H9 (cell line): ENCODE results near the gene PGAP6. TPM values are rescaled to one million over a fixed set of nuclear protein-coding genes. Genes with fewer than 3 reads are reported as not detected.

Experiments used
- DNase-seq: peaks from one replicate; pipeline ENCODE4 v3.0.0-alpha.2; 2017
- H2AFZ ChIP-seq: one replicate; pipeline ENCODE4 v1.6.1; 2013; ENCODE audit warnings: mild to moderate bottlenecking, low read length, control low read depth, moderate library complexity
- H2AK5ac ChIP-seq: 2 replicates; pipeline ENCODE4 v1.6.1; 2013; ENCODE audit warnings: low read length, control low read depth, mixed read lengths; ENCODE audit not compliant: insufficient read length
- H2BK120ac ChIP-seq: one replicate; pipeline ENCODE4 v1.6.1; 2013; ENCODE audit warnings: low read depth, mild to moderate bottlenecking, low read length, control low read depth, inconsistent platforms; ENCODE audit not compliant: poor library complexity, severe bottlenecking
- H2BK12ac ChIP-seq: 2 replicates; pipeline ENCODE4 v1.6.1; 2013; ENCODE audit warnings: low read length, control low read depth, mixed read lengths, low read depth; ENCODE audit not compliant: insufficient read length
- H2BK15ac ChIP-seq: 2 replicates; pipeline ENCODE4 v1.6.1; 2013; ENCODE audit warnings: low read depth, low read length, control low read depth
- H2BK20ac ChIP-seq: one replicate; pipeline ENCODE4 v1.6.1; 2013; ENCODE audit warnings: low read depth, mild to moderate bottlenecking, low read length, control low read depth, inconsistent platforms; ENCODE audit not compliant: poor library complexity, severe bottlenecking
- H2BK5ac ChIP-seq: 2 replicates; pipeline ENCODE4 v1.6.1; 2013; ENCODE audit warnings: low read length, control low read depth, mixed read lengths; ENCODE audit not compliant: insufficient read length
- H3K14ac ChIP-seq: 2 replicates; pipeline ENCODE4 v1.6.1; 2013; ENCODE audit warnings: low read length, control low read depth; ENCODE audit not compliant: insufficient read depth
- H3K18ac ChIP-seq: 2 replicates; pipeline ENCODE4 v1.6.1; 2013; ENCODE audit warnings: low read depth, mild to moderate bottlenecking, mixed read lengths, low read length, control low read depth; ENCODE audit not compliant: insufficient read length
- H3K23ac ChIP-seq: 2 replicates; pipeline ENCODE4 v1.6.1; 2013; ENCODE audit warnings: low read length, control low read depth, mixed read lengths, low read depth; ENCODE audit not compliant: insufficient read length
- H3K23me2 ChIP-seq: 2 replicates; pipeline ENCODE4 v1.6.1; 2013; ENCODE audit warnings: low read depth, mild to moderate bottlenecking, mixed read lengths, low read length, control low read depth; ENCODE audit not compliant: insufficient read length, poor library complexity, severe bottlenecking
- H3K27ac ChIP-seq: 2 replicates; pipeline ENCODE4 v1.5.1; 2013; ENCODE audit warnings: low read length, control low read depth, mixed read lengths, low read depth; ENCODE audit not compliant: insufficient read length
- H3K27me3 ChIP-seq: 2 replicates; pipeline ENCODE4 v1.6.1; 2013; ENCODE audit warnings: low read length, control low read depth, inconsistent platforms; ENCODE audit not compliant: insufficient read depth
- H3K4ac ChIP-seq: 2 replicates; pipeline ENCODE4 v1.6.1; 2013; ENCODE audit warnings: low read depth, mild to moderate bottlenecking, control low read depth, inconsistent platforms, low read length, moderate library complexity
- H3K4me1 ChIP-seq: 2 replicates; pipeline ENCODE4 v1.6.1; 2013; ENCODE audit warnings: low read length, control low read depth, inconsistent platforms; ENCODE audit not compliant: insufficient read depth
- H3K4me2 ChIP-seq: 2 replicates; pipeline ENCODE4 v1.6.1; 2013; ENCODE audit warnings: low read length, control low read depth, mixed read lengths; ENCODE audit not compliant: insufficient read length, insufficient read depth
- H3K56ac ChIP-seq: 2 replicates; pipeline ENCODE4 v1.6.1; 2013; ENCODE audit warnings: low read depth, mild to moderate bottlenecking, mixed read lengths, low read length, control low read depth; ENCODE audit not compliant: insufficient read length
- H3K79me1 ChIP-seq: 2 replicates; pipeline ENCODE4 v1.6.1; 2013; ENCODE audit warnings: low read depth, mild to moderate bottlenecking, moderate library complexity, low read length, control low read depth, inconsistent platforms; ENCODE audit not compliant: insufficient read depth, poor library complexity, severe bottlenecking
- H3K79me2 ChIP-seq: 2 replicates; pipeline ENCODE4 v1.6.1; 2013; ENCODE audit warnings: low read length, control low read depth, inconsistent platforms; ENCODE audit not compliant: insufficient read depth
- H3K9ac ChIP-seq: 2 replicates; pipeline ENCODE4 v1.6.1; 2013; ENCODE audit warnings: low read length, control low read depth, mixed read lengths; ENCODE audit not compliant: insufficient read length; ENCODE audit errors: extremely low read depth
- H3K9me3 ChIP-seq: one replicate; pipeline ENCODE4 v1.6.1; 2013; ENCODE audit warnings: low read depth, low read length, inconsistent platforms; ENCODE audit not compliant: control insufficient read depth
- H3T11ph ChIP-seq: one replicate; pipeline ENCODE4 v1.6.1; 2013; ENCODE audit warnings: mild to moderate bottlenecking, low read length, control low read depth, inconsistent platforms
- H4K20me1 ChIP-seq: one replicate; pipeline ENCODE4 v1.6.1; 2013; ENCODE audit not compliant: control insufficient read depth, insufficient read length, insufficient read depth
- H4K5ac ChIP-seq: 2 replicates; pipeline ENCODE4 v1.6.1; 2013; ENCODE audit warnings: low read depth, mild to moderate bottlenecking, mixed read lengths, low read length, control low read depth; ENCODE audit not compliant: insufficient read length
- H4K8ac ChIP-seq: replicated peaks from 2 replicates; pipeline ENCODE4 v1.6.1; 2013; ENCODE audit warnings: low read length, control low read depth, mixed read lengths, low read depth; ENCODE audit not compliant: insufficient read length
- H4K91ac ChIP-seq: 2 replicates; pipeline ENCODE4 v1.6.1; 2013; ENCODE audit warnings: low read depth, mild to moderate bottlenecking, moderate library complexity, mixed read lengths, low read length, control low read depth; ENCODE audit not compliant: insufficient read length
- H3K27ac Mint-ChIP-seq, 3 experiments: 2 replicates in 2 of 3; 3 replicates in 1 of 3; pipeline ENCODE4 v1.8.0; 2020 to 2021; ENCODE audit warnings: mixed read lengths in 3 of 3, mild to moderate bottlenecking in 1 of 3, moderate library complexity in 1 of 3
- H3K27me3 Mint-ChIP-seq: 2 replicates; pipeline ENCODE4 v1.8.0; 2021; ENCODE audit warnings: low read depth, mild to moderate bottlenecking, moderate library complexity, mixed read lengths
- H3K36me3 Mint-ChIP-seq, 3 experiments: 2 replicates in 2 of 3; 3 replicates in 1 of 3; pipeline ENCODE4 v1.8.0; 2020 to 2021; ENCODE audit warnings: low read depth in 3 of 3, mixed read lengths in 3 of 3; ENCODE audit not compliant: insufficient read depth in 1 of 3
- H3K4me1 Mint-ChIP-seq, 2 experiments: 2 replicates each; pipeline ENCODE4 v1.8.0; 2020; ENCODE audit warnings: mixed read lengths in 2 of 2
- H3K4me3 Mint-ChIP-seq, 2 experiments: 2 replicates in 1 of 2; 3 replicates in 1 of 2; pipeline ENCODE4 v1.8.0; 2020 to 2021; ENCODE audit warnings: mild to moderate bottlenecking in 2 of 2, mixed read lengths in 2 of 2, moderate library complexity in 1 of 2
- H3K9me3 Mint-ChIP-seq, 2 experiments: 2 replicates in 1 of 2; 3 replicates in 1 of 2; pipeline ENCODE4 v1.8.0; 2020; ENCODE audit warnings: mild to moderate bottlenecking in 2 of 2, mixed read lengths in 2 of 2, moderate library complexity in 1 of 2
- CTCF ChIP-seq: fragments of 200-600 bp; sonication (generic); conservative IDR thresholded peaks from 3 replicates; pipeline ENCODE4 v1.8.0; 2021; ENCODE audit warnings: antibody characterized with exemption, mild to moderate bottlenecking
- WGBS: extraction: QIAGEN DNeasy Blood & Tissue Kit; methylation state at CpG from one replicate; pipeline ENCODE4 v1.1.7; 2013; ENCODE audit warnings: missing lambda C conversion rate, low lambda C conversion rate, mixed read lengths; ENCODE audit not compliant: insufficient read length; ENCODE audit errors: extremely low coverage; 5-methylcytosine and 5-hydroxymethylcytosine counted together
- total RNA-seq: library from RNA; stranded (reverse); gene quantifications from 2 replicates; pipeline ENCODE4 v1.2.1, GENCODE V29; 2021

The PGAP6 gene
- total RNA-seq, 1 experiment from 2014 or later: 111 TPM

- H3T11ph ChIP-seq: no peak within 1 kb of the TSS
- no peaks in the 10 kb centered on the region for H3K23me2 ChIP-seq
- DNase-seq: peak; percentile 93
- H3K27me3 ChIP-seq: no peaks in the 10 kb centered on the region
- H4K8ac ChIP-seq: no peak within 1 kb of the TSS
- H2AFZ ChIP-seq: no peak within 1 kb of the TSS
- H3K4ac ChIP-seq: no peak within 1 kb of the TSS; the same call in 1 of the 2 replicates
- Mint-ChIP-seq H3K4me3 (peak within 1 kb of the TSS; percentile 73 to 81), H3K36me3 (peaks cover 15 to 23% (median 22%) of the 10 kb centered on the region in 3 experiments), H3K4me1 (peaks cover 14 to 15% of the 10 kb centered on the region in 2 experiments), H3K9me3 (peaks cover 0 to under 1% of the 10 kb centered on the region in 2 experiments; a peak in 2 of 5 replicates), H3K27ac (peak within 1 kb of the TSS in 1 of 3 experiments; percentile 49; a peak in 4 of 7 replicates), H3K27me3 (no peaks in the 10 kb centered on the region)
- no peak within 1 kb of the TSS for H3K27ac ChIP-seq
- no peak within 1 kb of the TSS for H2BK5ac ChIP-seq
- H2BK120ac ChIP-seq: no peak within 1 kb of the TSS
- H3K4me1 ChIP-seq: peaks cover 2% of the 10 kb centered on the region; the same call in 1 of the 2 replicates
- no peak within 1 kb of the TSS for H3K56ac ChIP-seq
- H3K9ac ChIP-seq: peak within 1 kb of the TSS; percentile 78
- no peaks in the 10 kb centered on the region for H3K79me2 ChIP-seq
- H4K91ac ChIP-seq: no peak within 1 kb of the TSS
- H3K79me1 ChIP-seq: no peaks in the 10 kb centered on the region
- peaks cover 2% of the 10 kb centered on the region for H4K20me1 ChIP-seq
- no peak within 1 kb of the TSS for H2BK20ac ChIP-seq
- H3K4me2 ChIP-seq: peak within 1 kb of the TSS; percentile 36
- H4K5ac ChIP-seq: no peak within 1 kb of the TSS
- peak; percentile 54 for TF ChIP-seq CTCF
- H2AK5ac ChIP-seq: no peak within 1 kb of the TSS
- H3K9me3 ChIP-seq: no peaks in the 10 kb centered on the region
- no CpG with 5 or more reads among the region's 91 CpGs for WGBS
- H3K14ac ChIP-seq: peak within 1 kb of the TSS; percentile 95
- H2BK15ac ChIP-seq: no peak within 1 kb of the TSS
- H3K23ac ChIP-seq: no peak within 1 kb of the TSS
- peak within 1 kb of the TSS; percentile 93 for H3K18ac ChIP-seq
- H2BK12ac ChIP-seq: no peak within 1 kb of the TSS
Measured at GRCh38 chr16:401468-402348, 19.9 kb upstream of the PGAP6 start, which contains the start of gene DECR2. TSS of gene DECR2 (plus strand) at chr16:401885. CDS start at chr16:401964, 79 bp downstream.
